Hepatocyte (in vitro differentiated cells): ENCODE data around the gene LRGUK. TPM values are rescaled to one million over a fixed set of nuclear protein-coding genes. Genes with fewer than 3 reads are reported as not detected.

Experiments
- DNase-seq: peaks from one replicate; pipeline ENCODE4 v3.0.0-alpha.2; 2016; ENCODE audit warnings: low spot score
- H2AFZ ChIP-seq: fragments of 200-600 bp; sonication (generic); 2 replicates; pipeline ENCODE4 v1.6.0; 2016; ENCODE audit warnings: antibody characterized with exemption, mild to moderate bottlenecking
- H3K27ac ChIP-seq: fragments of 200-600 bp; sonication (generic); 2 replicates; pipeline ENCODE4 v1.5.1; 2016; ENCODE audit warnings: mild to moderate bottlenecking
- H3K27me3 ChIP-seq: fragments of 200-600 bp; sonication (generic); 2 replicates; pipeline ENCODE4 v1.6.1; 2016
- H3K36me3 ChIP-seq: fragments of 200-600 bp; sonication (generic); replicated peaks from 2 replicates; pipeline ENCODE4 v1.5.1; 2016; ENCODE audit warnings: low read depth; ENCODE audit not compliant: insufficient read depth
- H3K4me1 ChIP-seq: fragments of 200-600 bp; sonication (generic); 2 replicates; pipeline ENCODE4 v1.5.1; 2016; ENCODE audit warnings: mild to moderate bottlenecking, moderate library complexity; ENCODE audit not compliant: insufficient read depth
- H3K4me2 ChIP-seq: fragments of 200-600 bp; sonication (generic); 2 replicates; pipeline ENCODE4 v1.6.0; 2016
- H3K4me3 ChIP-seq: fragments of 200-600 bp; sonication (generic); 2 replicates; pipeline ENCODE4 v1.5.1; 2016; ENCODE audit warnings: mild to moderate bottlenecking
- H3K79me2 ChIP-seq: fragments of 200-600 bp; sonication (generic); 2 replicates; pipeline ENCODE4 v1.6.0; 2017; ENCODE audit warnings: mild to moderate bottlenecking
- H3K9me2 ChIP-seq: fragments of 200-600 bp; sonication (generic); replicated peaks from 2 replicates; pipeline ENCODE4 v1.6.0; 2017; ENCODE audit warnings: mild to moderate bottlenecking; ENCODE audit not compliant: insufficient read depth
- H3K9me3 ChIP-seq: fragments of 200-600 bp; sonication (generic); 2 replicates; pipeline ENCODE4 v1.5.1; 2016; ENCODE audit warnings: low read depth, mild to moderate bottlenecking
- H4K20me1 ChIP-seq: fragments of 200-600 bp; sonication (generic); 2 replicates; pipeline ENCODE4 v1.6.0; 2016; ENCODE audit warnings: mild to moderate bottlenecking; ENCODE audit not compliant: insufficient read depth, poor library complexity, severe bottlenecking
- CTCF ChIP-seq: fragments of 200-600 bp; sonication (generic); IDR thresholded peaks from 2 replicates; pipeline ENCODE4 v1.5.1; 2016; ENCODE audit warnings: antibody characterized with exemption, mild to moderate bottlenecking; ENCODE audit not compliant: poor library complexity
- EZH2 ChIP-seq: fragments of 200-600 bp; sonication (generic); IDR thresholded peaks from 2 replicates; pipeline ENCODE4 v1.6.1; 2016; ENCODE audit warnings: antibody characterized with exemption, mild to moderate bottlenecking, borderline replicate concordance
- EZH2phosphoT487 ChIP-seq: fragments of 200-600 bp; sonication (generic); IDR thresholded peaks from one replicate; pipeline ENCODE4 v1.6.1; 2018; ENCODE audit warnings: antibody characterized with exemption, mild to moderate bottlenecking, low read depth, moderate library complexity; ENCODE audit not compliant: unreplicated experiment, severe bottlenecking
- WGBS: methylation state at CpG from one replicate; pipeline ENCODE4 v1.1.6; 2016; ENCODE audit warnings: low lambda C conversion rate; ENCODE audit errors: missing lambda C conversion rate; 5-methylcytosine and 5-hydroxymethylcytosine counted together
- polyA plus RNA-seq: library from polyadenylated mRNA; unstranded; fragments of >200 nt; fragmentation: Nextera tagmentation; extraction: Ambion mirVana; gene quantifications from 2 replicates; pipeline ENCODE4 v1.2.1, GENCODE V29; 2016
- total RNA-seq: library from RNA; depleted of rRNA; stranded (reverse); fragments of >200 nt; gene quantifications from 2 replicates; pipeline ENCODE4 v1.2.3, GENCODE V29; 2014

The LRGUK gene
- total and polyA plus RNA-seq, 2 experiments from 2014 or later: 0.73 TPM; not detected in 1

DNA sequence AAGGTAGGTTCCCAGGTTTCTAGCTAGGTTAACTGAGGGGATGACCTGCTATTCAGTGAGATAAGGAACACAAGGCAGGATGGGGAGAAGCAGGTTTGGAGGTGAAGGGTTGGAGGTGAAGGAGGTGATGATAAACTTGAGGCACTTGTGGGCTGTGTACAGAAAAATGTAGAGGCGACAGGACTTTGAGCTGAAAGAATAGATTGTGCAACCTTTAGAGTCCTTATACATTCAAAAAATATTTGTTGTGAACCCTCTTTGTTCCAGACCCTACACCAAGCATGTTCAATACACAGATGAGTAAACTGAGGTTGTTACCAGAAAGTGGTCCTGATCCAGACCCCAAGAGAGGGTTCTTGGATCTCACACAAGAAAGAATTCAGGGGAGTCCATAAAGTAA lies 45.4 kb upstream of the LRGUK start:
- TF ChIP-seq CTCF: no peak
- no peak for TF ChIP-seq EZH2
- TF ChIP-seq EZH2phosphoT487: no peak
- H3K27me3 ChIP-seq: no peaks in the 10 kb centered on the region
- no peak overlapping the region for H3K4me3 ChIP-seq
- H3K4me2 ChIP-seq: no peak overlapping the region
- no peaks in the 10 kb centered on the region for H4K20me1 ChIP-seq
- no peak for DNase-seq
- H3K9me2 ChIP-seq: no peaks in the 10 kb centered on the region
- no peak overlapping the region for H2AFZ ChIP-seq
- no peak overlapping the region for H3K27ac ChIP-seq
- H3K9me3 ChIP-seq: no peaks in the 10 kb centered on the region
- H3K79me2 ChIP-seq: no peaks in the 10 kb centered on the region
- no peaks in the 10 kb centered on the region for H3K4me1 ChIP-seq
- no peaks in the 10 kb centered on the region for H3K36me3 ChIP-seq
- WGBS: 100% methylated on average over 1 of the region's 1 CpG

DNA sequence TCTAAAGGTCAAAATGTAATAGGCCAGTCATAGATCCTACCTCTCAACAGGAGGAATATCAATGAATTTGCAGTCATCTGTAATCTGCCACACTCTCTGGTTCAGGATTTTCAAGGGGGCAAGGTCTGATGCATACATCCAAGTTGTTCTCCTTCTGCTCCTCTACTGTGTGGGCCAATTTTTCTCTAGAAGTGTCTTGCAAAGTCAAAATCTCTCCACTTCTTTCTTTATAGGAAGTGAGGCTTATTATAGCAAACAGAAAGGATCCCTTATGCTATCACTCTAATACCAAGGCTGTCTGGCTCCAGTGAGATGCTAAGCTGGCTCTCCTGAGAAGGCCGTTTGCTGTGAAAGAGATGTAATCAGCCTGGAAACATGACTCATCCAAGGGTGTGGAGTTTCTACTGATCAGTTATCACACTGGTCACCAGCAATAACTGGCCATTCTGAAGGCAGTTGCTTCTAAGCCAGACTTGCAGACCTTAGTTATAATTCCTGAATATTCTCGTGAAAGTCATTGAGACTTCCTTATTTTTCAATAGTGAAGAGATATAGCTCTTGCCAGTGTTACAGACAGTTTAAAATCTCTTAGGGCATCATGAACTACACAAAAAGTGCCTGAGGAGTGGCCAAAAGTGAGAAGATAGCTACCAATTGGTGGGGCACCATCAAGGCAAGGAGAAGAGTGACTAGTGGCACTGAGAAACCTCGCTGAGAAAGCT lies 43.2 kb upstream of the LRGUK start:
- TF ChIP-seq EZH2phosphoT487 (no peak), EZH2 (no peak), CTCF (no peak)
- DNase-seq: peak; percentile 36
- 75% methylated on average over 3 of the region's 3 CpGs for WGBS
- H2AFZ ChIP-seq: no peak overlapping the region
- H3K79me2 ChIP-seq: no peaks in the 10 kb centered on the region
- no peaks in the 10 kb centered on the region for H4K20me1 ChIP-seq
- H3K9me3 ChIP-seq: peaks cover 11% of the 10 kb centered on the region
- H3K4me2 ChIP-seq: no peak overlapping the region
- no peaks in the 10 kb centered on the region for H3K4me1 ChIP-seq
- H3K9me2 ChIP-seq: no peaks in the 10 kb centered on the region
- no peak overlapping the region for H3K27ac ChIP-seq
- no peak overlapping the region for H3K4me3 ChIP-seq
- no peaks in the 10 kb centered on the region for H3K36me3 ChIP-seq
- no peaks in the 10 kb centered on the region for H3K27me3 ChIP-seq

- Histone ChIP-seq H3K4me2 (no peak overlapping the region), H3K79me2 (no peaks in the 10 kb centered on the region), H3K27ac (no peak overlapping the region), H4K20me1 (no peaks in the 10 kb centered on the region), H3K4me1 (no peaks in the 10 kb centered on the region), H3K9me2 (no peaks in the 10 kb centered on the region), H2AFZ (no peak overlapping the region), H3K27me3 (no peaks in the 10 kb centered on the region), H3K36me3 (no peaks in the 10 kb centered on the region), H3K4me3 (no peak overlapping the region), H3K9me3 (peaks cover 16% of the 10 kb centered on the region)
- 96% methylated on average over 3 of the region's 3 CpGs for WGBS
- DNase-seq: no peak
- TF ChIP-seq EZH2phosphoT487: no peak
- TF ChIP-seq EZH2: no peak
- TF ChIP-seq CTCF: no peak
These were observed 42.5 kb upstream of the LRGUK start for GRCh38 chr7:134084488-134085144.
